COR-L47 (cell line): Measurements from ENCODE around the gene NFYA.

Source experiments
- DNase-seq: peaks from one replicate; lab custom pipeline; 2025; lab: John Stamatoyannopoulos, UW

NFYA gene

GRCh38 chr6:41073203-41073967, 611 bp downstream of the NFYA start:
- DNase-seq = peak; percentile 81

GRCh38 chr6:41073968-41074691, 1.4 kb downstream of the NFYA start:
- no peak for DNase-seq

GRCh38 chr6:41074692-41075436, 2.1 kb downstream of the NFYA start:
- DNase-seq = no peak

- no peak for DNase-seq
Observed at GRCh38 chr6:41075651-41076626, 3.2 kb downstream of the NFYA start.

- no peak for DNase-seq
Observed at GRCh38 chr6:41077536-41077935, 4.8 kb downstream of the NFYA start.

- no peak for DNase-seq
Observed at GRCh38 chr6:41078101-41078500, 5.3 kb downstream of the NFYA start.

- DNase-seq = no peak
Observed at GRCh38 chr6:41079080-41079479, 6.3 kb downstream of the NFYA start.

- DNase-seq = no peak
Observed at GRCh38 chr6:41080621-41081020, 7.8 kb downstream of the NFYA start.

GRCh38 chr6:41083072-41083471, 10.3 kb downstream of the NFYA start:
- DNase-seq = no peak

- DNase-seq = no peak
Observed at GRCh38 chr6:41085182-41085581, 12.4 kb downstream of the NFYA start.

GRCh38 chr6:41088451-41088850, 15.7 kb downstream of the NFYA start:
- no peak for DNase-seq

GRCh38 chr6:41090841-41091761, 18.3 kb downstream of the NFYA start:
- DNase-seq = no peak

- peak; percentile 10 for DNase-seq
Observed at GRCh38 chr6:41092421-41093140, 19.8 kb downstream of the NFYA start.

GRCh38 chr6:41093729-41094128, 21.0 kb downstream of the NFYA start:
- DNase-seq = no peak

GRCh38 chr6:41097467-41098090, 24.8 kb downstream of the NFYA start:
- no peak for DNase-seq

GRCh38 chr6:41098366-41098765, 25.6 kb downstream of the NFYA start:
- no peak for DNase-seq

- no peak for DNase-seq
Observed at GRCh38 chr6:41100871-41101287, 28.1 kb downstream of the NFYA start.

GRCh38 chr6:41103847-41104246, 31.1 kb downstream of the NFYA start:
- DNase-seq = no peak

- no peak for DNase-seq
Observed at GRCh38 chr6:41111017-41111416, 38.2 kb downstream of the NFYA start.
